HG03439 (cell line): ENCODE measurements around the gene CCL26.
"Not testable (repeated sequence)": the region's sequence is repeated elsewhere in the genome, so short reads cannot be mapped to it uniquely, and the experiment has no call there.

ENCODE experiments used
- ATAC-seq: cut with Tn5 transposase; IDR thresholded peaks from one replicate; pipeline ENCODE4 v1.9.1; 2021; ENCODE audit warnings: mild to moderate bottlenecking, moderate library complexity; ENCODE audit not compliant: unreplicated experiment

Gene CCL26

DNA sequence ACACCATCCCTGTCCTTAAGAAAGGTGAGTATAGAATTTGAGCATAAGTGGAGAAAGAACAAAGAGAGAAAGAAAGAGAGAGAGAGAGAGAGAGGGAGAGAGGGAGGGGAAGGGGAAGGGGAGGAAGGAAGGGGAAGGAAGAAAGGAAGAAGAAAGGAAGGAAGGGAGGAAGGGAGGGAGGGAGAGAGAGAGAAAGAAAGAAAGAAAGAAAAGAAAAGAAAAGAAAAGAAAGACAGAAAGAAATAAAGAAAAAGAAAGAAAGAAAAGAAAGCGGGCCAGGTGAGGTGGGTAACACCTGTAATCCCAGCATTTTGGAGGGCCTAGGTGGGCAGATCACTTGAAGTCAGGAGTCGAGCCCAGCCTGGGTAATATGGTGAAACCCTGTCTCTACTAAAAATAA lies 21.7 kb upstream of the CCL26 start:
- no peak for ATAC-seq

DNA sequence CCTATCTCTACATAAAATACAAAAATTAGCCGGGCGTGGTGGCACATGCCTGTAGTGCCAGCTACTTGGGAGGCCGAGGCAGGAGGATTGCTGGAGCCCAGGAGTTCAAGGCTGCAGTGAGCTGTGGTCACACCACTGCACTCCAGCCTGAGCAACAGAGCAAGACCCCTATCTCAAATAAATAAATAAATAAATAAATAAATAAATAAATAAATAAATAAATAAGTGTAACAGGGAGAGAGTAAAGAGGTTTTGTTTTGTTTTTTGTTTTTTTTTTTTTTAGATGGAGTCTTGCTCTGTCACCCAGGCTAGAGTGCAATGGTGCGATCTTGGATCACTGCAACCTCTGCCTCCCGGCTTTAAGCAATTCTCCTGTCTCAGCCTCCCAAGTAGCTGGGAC lies 20.6 kb upstream of the CCL26 start:
- not testable (repeated sequence) for ATAC-seq

DNA sequence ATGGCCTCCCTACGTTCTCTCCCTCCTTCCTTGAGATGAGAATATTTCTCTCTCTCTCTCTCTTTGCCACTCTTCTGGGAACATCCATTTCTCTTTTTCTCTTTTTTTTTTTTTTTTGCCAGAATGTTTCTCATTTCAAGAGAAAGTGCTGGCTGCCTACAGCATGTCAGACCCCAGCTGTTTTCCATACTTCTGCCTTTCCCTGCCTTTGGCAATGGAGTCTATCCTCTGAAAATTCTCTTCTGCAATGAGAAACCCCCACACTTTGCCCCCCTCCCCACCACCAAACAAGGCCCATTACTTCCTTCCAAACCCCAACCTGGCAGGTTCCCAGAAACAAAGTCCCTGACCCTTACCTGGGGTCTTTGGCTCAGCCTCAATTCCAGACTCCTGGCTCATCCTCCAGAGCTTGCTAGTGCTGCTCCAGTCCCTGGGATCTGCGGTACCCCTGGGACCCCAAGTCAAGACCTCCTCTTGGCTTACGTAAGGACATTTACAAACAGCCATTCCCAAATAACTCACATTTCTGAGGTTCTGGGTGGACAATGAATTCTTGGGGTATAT lies 17.4 kb upstream of the CCL26 start:
- ATAC-seq, result no peak

DNA sequence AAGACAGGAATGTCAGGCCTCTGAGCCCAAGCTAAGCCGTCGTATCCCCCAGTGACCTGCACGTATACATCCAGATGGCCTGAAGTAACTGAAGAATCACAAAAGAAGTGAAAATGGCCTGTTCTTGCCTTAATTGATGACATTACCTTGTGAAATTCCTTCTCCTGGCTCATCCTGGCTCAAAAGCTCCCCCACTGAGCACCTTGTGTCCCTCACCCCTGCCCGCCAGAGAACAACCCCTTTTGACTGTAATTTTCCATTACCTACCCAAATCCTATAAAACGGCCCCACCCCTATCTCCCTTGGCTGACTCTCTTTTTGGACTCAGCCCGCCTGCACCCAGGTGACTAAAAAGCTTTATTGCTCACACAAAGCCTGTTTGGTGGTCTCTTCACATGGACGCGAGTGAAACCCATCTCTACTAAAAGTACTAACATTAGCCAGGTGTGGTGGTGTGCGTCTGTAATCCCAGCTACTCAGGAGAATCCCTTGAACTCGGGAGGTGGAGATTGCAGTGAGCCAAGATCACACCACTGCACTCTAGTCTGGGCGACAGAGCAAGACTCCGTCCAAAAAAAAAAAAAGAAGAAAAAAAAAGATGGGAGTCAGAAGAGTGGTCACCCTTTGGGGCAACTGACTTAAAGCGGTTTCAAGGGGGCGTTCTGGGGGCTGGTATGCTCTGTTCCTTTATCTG lies 16.3 kb upstream of the CCL26 start:
- not testable (repeated sequence) for ATAC-seq

DNA sequence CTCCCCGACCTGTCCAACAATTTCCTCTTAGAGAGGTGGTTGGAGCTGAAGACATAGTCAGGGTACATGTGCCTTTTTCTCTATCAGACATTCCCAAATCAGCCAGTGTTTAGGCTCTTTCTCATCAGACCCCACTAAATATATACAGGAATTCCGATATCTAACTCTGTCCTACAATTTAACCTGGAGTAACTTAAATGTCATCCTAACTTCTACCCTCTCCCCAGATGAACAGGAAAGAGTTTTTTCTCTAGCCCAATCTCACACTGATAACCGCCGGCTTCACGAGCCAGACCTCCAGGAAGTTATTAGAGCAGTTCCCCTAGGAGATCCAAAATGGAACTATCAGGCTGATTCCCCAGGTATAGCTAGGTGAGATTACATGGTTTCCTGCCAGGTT lies 11.0 kb upstream of the CCL26 start:
- ATAC-seq, result not testable (repeated sequence)

DNA sequence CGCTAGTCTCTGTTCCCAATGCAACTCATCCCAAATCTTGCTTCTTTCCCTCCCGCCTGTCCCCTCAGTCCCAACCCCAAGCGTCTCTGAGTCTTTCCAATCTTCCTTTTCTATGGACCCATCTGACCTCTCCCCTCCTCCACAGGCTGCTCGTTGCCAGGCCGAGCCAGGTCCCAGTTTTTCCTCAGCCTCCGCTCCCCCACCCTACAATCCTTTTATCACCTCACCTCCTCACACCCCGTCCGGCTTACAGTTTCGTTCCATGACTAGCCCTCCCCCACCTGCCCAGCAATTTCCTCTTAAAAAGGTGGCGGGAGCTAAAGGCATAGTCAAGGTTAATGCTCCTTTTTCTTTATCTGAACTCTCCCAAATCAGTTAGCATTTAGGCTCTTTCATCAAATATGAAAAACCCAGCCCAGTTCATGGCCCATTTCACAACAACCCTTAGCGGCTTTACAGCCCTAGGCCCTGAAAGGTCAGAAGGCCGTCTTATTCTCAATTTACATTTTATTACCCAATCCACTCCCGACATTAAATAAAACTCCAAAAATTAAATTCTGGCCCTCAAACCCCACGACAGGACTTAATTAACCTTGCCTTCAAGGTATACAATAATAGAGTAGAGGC lies 8.7 kb upstream of the CCL26 start:
- ATAC-seq, result not testable (repeated sequence)

DNA sequence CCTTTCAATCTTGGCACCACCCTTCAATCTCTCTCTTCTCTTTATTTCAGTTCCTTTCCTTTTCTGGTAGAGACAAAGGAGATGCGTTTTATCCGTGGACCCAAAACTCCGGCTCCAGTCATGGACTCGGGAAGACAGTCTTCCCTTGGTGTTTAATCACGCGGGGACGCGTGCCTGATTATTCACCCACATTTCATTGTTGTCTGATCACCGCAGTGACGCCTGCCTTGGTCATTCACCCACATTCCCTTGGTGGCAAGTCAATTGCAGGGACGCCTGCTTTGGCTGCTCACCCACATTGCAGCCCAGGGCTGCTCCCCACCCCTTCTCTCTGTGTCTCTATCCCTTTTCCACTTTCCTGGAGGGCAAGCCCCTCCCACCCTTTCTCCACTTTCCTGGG lies 7.5 kb upstream of the CCL26 start:
- ATAC-seq, result not testable (repeated sequence)

DNA sequence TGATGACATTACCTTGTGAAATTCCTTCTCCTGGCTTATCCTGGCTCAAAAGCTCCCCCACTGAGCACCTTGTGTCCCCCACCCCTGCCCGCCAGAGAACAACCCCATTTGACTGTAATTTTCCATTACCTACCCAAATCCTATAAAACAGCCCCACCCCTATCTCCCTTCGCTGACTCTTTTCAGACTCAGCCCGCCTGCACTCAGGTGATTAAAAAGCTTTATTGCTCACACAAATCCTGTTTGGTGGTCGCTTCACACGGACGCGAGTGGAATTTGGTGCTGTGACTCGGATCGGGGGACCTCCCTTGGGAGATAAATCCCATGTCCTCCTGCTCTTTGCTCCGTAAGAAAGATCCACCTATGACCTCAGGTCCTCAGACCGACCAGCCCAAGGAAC lies 7.0 kb upstream of the CCL26 start:
- not testable (repeated sequence) for ATAC-seq

DNA sequence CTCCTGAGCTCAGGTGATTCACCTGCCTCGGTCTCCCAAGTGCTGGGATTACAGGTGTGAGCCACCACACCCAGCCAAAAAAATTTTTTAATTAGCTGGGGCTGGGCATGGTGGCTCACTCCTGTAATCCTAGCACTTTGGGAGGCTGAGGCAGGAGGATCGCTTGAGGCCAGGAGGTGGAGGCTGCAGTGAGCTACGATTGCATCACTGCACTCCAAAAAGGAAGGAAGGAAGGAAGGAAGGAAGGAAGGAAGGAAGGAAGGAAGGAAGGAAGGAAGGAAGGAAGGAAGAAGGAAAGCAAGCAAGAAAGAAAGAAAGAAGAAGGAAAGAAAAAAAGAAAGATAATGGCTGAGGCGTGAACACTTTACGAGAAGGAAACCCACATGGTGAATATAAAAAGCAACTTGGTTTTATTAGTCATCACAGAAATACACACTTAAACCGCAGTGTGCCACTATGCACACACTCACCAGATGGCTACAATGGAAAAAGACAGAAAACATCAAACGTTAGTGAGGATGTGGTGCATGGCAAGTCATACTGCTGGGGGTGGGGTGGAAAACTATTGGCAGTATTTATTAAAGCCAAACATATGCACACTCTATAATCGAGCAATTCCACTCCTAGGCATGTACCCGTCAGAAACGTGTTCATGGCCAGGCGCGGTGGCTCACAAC lies 4.4 kb upstream of the CCL26 start:
- no peak for ATAC-seq

DNA sequence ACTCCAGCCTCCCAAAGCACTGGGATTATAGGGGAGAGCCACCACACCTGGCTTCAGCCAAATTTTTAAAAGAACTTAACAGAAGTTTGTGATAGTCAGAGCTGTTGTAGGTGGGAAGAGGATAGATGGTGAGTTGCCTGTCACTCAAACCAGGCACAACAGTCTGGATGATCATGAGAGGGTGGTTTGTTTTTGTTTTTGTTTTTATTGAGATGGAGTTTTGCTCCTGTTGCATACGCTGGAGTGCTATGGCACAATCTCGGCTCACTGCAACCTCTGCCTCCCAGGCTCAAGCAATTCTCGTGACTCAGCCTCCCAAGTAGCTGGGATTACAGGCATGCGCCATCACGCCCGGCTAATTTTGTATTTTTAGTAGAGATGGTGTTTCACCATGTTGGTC lies 1.9 kb upstream of the CCL26 start:
- ATAC-seq, result not testable (repeated sequence)

DNA sequence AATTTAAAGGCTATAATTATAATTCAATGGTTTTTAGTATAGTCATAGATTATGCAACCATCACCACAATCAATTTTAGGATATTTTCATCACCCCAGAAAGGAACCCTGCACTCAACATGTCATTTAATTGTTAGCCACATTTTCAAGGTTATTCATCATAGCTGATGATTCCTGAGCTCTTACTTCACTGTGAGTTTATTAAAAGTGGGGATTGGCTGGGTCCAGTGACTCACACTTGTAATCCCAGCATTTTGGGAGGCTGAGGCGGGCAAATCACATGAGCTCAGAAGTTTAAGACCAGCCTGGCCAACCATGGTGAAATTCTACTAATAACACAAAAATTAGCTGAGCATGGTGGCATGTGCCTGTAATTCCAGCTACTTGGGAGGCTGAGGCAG lies 787 bp downstream of the CCL26 start:
- no peak for ATAC-seq

DNA sequence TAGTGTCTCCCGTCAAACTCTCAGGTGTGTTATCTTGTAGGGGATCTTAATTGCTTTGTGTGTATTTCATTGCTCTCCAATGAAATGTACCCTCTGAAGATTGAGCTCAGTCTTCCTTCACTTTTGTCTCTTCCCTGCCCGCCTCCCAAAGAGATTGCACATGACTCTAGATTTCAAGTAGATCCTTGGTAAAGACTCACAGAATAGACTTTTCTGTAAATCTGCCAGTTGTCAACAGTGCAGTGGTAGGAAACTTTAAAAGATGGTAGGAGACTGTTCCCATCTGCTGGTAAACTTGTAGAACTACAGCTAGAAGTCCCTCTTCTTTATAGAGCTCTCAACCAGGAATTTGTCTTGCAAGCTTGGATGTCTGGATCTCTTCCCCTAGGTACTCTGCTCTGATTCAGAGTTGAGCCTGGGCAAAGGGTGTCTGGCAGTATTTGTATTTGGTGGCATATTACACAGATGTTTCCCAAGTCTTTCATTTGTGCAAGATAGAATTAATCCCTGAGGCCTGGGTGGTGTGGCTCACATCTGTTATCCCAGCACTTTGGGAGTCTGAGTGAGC lies 9.6 kb downstream of the CCL26 start:
- ATAC-seq, result no peak

DNA sequence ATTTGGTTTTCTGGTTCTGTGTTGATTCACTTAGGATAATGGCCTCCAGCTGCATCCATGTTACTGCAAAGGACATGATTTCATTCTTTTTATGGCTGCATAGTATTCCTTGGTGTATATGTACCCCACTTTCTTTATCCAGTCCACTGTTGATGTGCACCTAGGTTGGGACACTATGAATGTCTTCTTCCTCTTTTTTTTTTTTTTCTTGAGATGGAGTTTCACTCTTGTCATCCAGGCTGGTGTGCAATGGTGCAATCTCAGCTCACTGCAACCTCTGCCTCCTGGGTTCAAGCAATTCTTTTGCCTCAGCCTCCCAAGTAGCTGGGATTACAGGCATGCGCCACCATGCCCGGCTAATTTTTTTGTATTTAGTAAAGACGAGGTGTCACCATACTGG lies 10.2 kb downstream of the CCL26 start:
- ATAC-seq, result not testable (repeated sequence)

DNA sequence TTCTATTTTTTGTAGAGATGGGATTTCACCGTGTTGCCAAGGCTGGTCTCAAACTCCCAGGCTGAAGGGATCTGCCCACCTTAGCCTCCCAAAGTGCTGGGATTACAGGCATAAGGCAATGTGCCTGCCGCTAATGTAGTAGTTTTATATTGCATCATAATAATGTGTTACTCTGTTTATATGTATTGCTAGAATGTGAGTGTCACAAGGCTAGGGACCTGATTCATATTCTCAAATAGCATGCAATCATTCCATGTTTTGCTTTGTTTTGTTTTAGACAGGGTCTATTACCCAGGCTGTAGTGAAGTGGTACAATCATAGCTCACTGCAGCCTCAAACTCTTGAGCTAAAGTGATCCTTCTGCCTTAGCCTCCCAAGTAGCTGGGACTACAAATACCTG lies 13.5 kb downstream of the CCL26 start:
- no peak for ATAC-seq

DNA sequence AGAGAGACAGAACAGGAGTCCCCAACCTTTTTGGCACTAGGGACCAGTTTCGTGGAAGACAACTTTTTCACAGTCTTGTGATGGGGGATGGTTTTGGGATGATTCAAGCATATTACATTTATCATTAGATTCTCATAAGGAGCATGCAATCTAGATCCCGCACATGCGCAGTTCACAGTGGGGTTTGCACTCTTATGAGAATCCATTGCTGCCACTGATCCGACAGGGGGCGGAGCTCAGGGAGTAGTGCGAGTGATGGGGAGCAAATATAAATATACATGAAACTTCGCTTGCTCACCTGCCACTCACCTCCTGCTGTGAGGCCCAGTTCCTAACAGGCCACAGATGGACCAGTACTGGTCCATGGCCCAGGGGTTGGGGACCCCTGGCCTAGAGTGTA lies 14.2 kb downstream of the CCL26 start:
- ATAC-seq, result no peak

DNA sequence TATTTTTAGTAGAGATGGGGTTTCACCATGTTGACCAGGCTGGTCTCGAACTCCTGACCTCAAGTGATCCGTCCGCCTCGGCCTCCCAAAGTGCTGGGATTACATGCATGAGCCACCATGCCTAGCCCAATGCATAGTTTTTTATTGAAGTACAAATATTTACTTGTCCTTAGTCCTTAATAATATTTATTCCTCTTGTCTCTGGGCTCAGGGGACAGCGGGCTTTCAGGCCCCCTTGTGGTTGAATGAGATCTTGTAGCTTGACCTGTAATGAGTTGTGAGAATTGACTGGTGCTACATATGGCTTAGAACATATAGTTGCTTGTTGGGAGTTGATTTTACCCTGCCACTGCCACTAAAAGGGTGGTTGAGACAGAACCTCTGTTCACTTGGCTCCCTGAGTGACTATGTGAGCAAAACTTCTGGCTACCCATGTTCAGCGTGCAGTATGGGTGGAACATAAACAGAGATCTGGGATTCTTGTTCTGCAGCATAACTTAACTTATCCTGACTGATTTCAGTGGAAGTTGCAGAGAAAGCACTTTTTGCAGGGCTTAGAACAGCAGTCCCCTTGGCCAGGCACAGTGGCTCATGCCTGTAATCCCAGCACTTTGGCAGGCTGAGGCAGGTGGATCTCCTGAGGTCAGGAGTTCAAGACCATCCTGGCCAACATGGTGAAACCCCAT lies 14.9 kb downstream of the CCL26 start:
- no peak for ATAC-seq

DNA sequence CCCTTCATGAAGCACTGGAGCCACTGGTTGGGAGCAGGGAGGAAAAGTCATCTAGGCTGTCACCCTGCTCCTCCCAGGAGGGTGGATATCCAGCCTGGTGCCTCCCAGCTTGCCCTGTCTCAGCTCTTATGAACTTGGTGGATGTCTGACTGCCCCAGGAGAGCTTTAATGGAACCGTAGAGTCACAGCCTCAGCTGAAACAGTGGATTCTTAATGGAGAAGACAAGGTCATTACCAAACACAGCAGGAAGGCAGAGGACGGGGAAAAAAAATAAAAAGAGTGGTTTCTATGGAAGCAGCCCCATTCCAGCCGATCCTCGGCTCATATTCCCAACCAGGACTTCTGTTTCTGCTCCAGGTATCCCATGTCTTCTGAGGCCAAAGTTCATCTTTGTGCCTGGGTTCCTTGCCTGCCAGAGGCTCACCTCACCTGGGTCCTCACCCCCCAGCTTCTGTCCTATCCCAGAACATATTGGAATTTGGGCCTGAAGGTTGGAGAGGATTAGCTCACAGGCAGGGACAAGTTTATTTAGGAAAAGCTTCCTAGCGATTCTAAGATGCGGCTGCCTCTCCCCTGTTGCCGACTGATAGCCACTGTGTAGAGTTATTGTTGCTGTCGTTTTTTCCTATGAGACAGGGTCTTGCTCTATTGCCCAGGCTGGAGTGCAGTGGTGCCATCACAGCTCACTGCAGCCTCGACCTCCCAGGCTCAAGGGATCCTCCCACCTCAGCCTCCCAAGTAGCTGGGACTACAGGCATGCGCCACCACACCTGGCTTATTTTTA lies 15.6 kb downstream of the CCL26 start:
- no peak for ATAC-seq

DNA sequence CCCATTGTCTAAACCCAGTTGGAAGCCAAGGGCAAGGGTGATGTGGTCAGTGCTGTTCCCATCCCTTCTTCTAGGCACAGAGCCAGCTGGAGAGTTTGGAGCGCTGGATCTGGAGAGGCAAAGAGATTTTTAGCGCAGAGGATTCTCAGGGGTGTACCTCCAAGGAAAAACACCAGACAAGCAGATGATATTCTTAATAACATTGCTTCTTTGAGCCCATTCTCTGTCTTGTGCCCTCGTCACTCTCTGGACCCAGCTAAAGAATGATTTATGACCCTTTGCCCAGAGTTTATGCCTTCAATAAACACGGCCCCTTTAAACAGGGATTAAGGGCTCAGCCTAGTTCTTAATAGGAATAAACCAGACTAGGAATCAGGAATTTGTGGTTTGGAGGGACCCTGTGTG lies 28.6 kb downstream of the CCL26 start:
- no peak for ATAC-seq

DNA sequence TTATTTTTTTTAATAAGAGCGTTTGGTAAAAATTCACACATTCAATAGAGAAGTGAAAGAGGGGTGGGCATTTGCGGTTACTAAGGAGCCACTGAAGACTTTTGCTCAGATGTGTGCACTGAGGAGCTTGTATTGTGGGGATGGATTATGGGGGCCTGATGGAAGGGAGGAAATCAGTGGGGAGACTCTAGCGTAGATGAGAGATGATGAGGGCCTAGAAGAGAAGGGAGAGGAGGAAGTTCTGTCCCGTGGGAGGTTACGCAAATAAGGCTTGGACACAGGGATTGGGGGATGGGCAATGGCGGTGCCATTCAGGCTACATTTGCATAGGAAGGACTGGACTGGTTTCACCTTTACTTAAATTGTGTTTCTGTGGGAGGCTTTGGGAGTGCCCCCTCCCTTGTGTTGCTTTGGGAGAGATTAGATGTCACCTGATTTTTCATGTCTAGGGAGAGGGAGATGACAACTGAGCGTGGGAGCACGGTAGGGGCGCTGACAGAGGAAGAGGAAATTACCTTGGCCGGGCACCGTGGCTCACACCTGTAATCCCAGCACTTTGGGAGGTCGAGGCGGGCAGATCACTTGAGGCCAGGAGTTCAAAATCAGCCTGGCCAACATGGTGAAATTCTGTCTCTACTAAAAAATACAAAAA lies 31.0 kb downstream of the CCL26 start:
- no peak for ATAC-seq
